Glomerular endothelial cell (primary cell): ENCODE measurements around the gene RTP5. TPM values are rescaled to one million over a fixed set of nuclear protein-coding genes. Genes with fewer than 3 reads are reported as not detected.
"Not testable (repeated sequence)": the region's sequence is repeated elsewhere in the genome, so short reads cannot be mapped to it uniquely, and the experiment has no call there.

Source experiments
- DNase-seq: peaks from one replicate; pipeline ENCODE4 v3.0.0-alpha.2; 2011; ENCODE audit warnings: low read depth, low spot score; ENCODE audit errors: extremely low read depth
- total RNA-seq: library from RNA; depleted of rRNA; stranded (reverse); fragments of >200 nt; gene quantifications from 2 replicates; pipeline ENCODE4 v1.2.3, GENCODE V29; 2015

Gene RTP5
- total RNA-seq, 1 donor from 2014 or later, result not detected

GRCh38 chr2:241913703-241914102 lies 44.2 kb downstream of the RTP5 start:
- DNase-seq, result no peak

GRCh38 chr2:241914542-241914941 lies 45.0 kb downstream of the RTP5 start:
- no peak for DNase-seq

- not testable (repeated sequence) for DNase-seq
Measured at GRCh38 chr2:241921631-241922030, 52.1 kb downstream of the RTP5 start.

GRCh38 chr2:241922411-241922810 lies 52.9 kb downstream of the RTP5 start:
- no peak for DNase-seq

- DNase-seq, result not testable (repeated sequence)
Measured at GRCh38 chr2:241922816-241923601, 53.5 kb downstream of the RTP5 start.

Other genes with a start within 250 kb of the RTP5 start
- 46.7 and 50.9 TPM in 2 replicates for gene THAP4, start 232.6 kb upstream of the RTP5 start, total RNA-seq
- gene ATG4B, start 232.0 kb upstream of the RTP5 start, total RNA-seq, result 79.1 and 84.4 TPM in 2 replicates
- gene DTYMK, start 182.9 kb upstream of the RTP5 start, total RNA-seq, result 26.3 and 33.4 TPM in 2 replicates
- 7.9 and 16.2 TPM in 2 replicates for gene ING5, start 167.7 kb upstream of the RTP5 start, total RNA-seq
- gene D2HGDH, start 135.1 kb upstream of the RTP5 start, total RNA-seq, result 8.8 and 11.2 TPM in 2 replicates
- not detected in 2 replicates for gene GAL3ST2, start 92.9 kb upstream of the RTP5 start, total RNA-seq
- 0.29 TPM in 1 of 2 replicates, not detected in the other for gene NEU4, start 60.5 kb upstream of the RTP5 start, total RNA-seq
- gene PDCD1, start 10.8 kb upstream of the RTP5 start, total RNA-seq, result not detected in 2 replicates